CD4-positive, CD25-positive, alpha-beta regulatory T cell (primary cell): ENCODE results near the gene GPR146. TPM values are rescaled to one million over a fixed set of nuclear protein-coding genes. Genes with fewer than 3 reads are reported as not detected.

ENCODE experiments used
- ATAC-seq, 2 donors: fragments of 150-1000 bp; cut with Tn5 transposase; one replicate each; pipeline ENCODE4 v1.10.0; 2021; ENCODE audit warnings: low read depth in 2 of 2, moderate number of reproducible peaks in 2 of 2, moderate library complexity in 1 of 2
- DNase-seq, 3 donors: peaks; one replicate each; pipeline versions ENCODE4 v3.0.0 to v3.0.0-alpha.2; 2012 to 2022; ENCODE audit warnings: mixed read lengths in 1 of 3
- H3K27ac ChIP-seq: one replicate; pipeline ENCODE4 v1.7.0; 2013; ENCODE audit warnings: mild to moderate bottlenecking, low read length; ENCODE audit not compliant: insufficient read depth, poor library complexity, severe bottlenecking
- H3K27me3 ChIP-seq: one replicate; pipeline ENCODE4 v1.7.0; 2013; ENCODE audit warnings: low read length; ENCODE audit not compliant: control insufficient read depth, insufficient read depth
- H3K36me3 ChIP-seq: one replicate; pipeline ENCODE4 v1.7.0; 2013; ENCODE audit warnings: mild to moderate bottlenecking, low read length, moderate library complexity; ENCODE audit not compliant: control insufficient read depth, insufficient read depth
- H3K4me1 ChIP-seq: 2 replicates; pipeline ENCODE4 v1.7.0; 2013; ENCODE audit warnings: mild to moderate bottlenecking, low read length; ENCODE audit not compliant: insufficient read depth, control insufficient read depth, poor library complexity, severe bottlenecking
- H3K4me3 ChIP-seq: one replicate; pipeline ENCODE4 v1.7.0; 2013; ENCODE audit warnings: low read depth, mild to moderate bottlenecking, low read length, moderate library complexity
- H3K9me3 ChIP-seq, 2 experiments: 1 replicate in 1 of 2; 2 replicates in 1 of 2; pipeline ENCODE4 v1.7.0; 2013; ENCODE audit warnings: low read length in 2 of 2, mild to moderate bottlenecking in 1 of 2, moderate library complexity in 1 of 2; ENCODE audit not compliant: control insufficient read depth in 2 of 2
- H3K27ac Mint-ChIP-seq, 3 donors: one replicate each; pipeline ENCODE4 v1.8.0; 2020 to 2022; ENCODE audit warnings: mild to moderate bottlenecking in 3 of 3, mixed read lengths in 3 of 3, moderate library complexity in 2 of 3
- H3K27me3 Mint-ChIP-seq: one replicate; pipeline ENCODE4 v1.8.0; 2022; ENCODE audit warnings: mild to moderate bottlenecking, mixed read lengths
- H3K36me3 Mint-ChIP-seq: one replicate; pipeline ENCODE4 v1.8.0; 2020; ENCODE audit warnings: mixed read lengths
- H3K4me1 Mint-ChIP-seq, 4 donors: one replicate each; pipeline ENCODE4 v1.8.0; 2020 to 2022; ENCODE audit warnings: mixed read lengths in 4 of 4, mild to moderate bottlenecking in 1 of 4
- H3K4me3 Mint-ChIP-seq, 4 donors: one replicate each; pipeline ENCODE4 v1.8.0; 2020 to 2022; ENCODE audit warnings: mild to moderate bottlenecking in 4 of 4, mixed read lengths in 4 of 4, moderate library complexity in 3 of 4
- H3K9me3 Mint-ChIP-seq, 7 donors: one replicate each; pipeline ENCODE4 v1.8.0; 2020 to 2022; ENCODE audit warnings: mixed read lengths in 7 of 7, mild to moderate bottlenecking in 3 of 7, moderate library complexity in 2 of 7
- polyA plus RNA-seq, 4 donors: library from polyadenylated mRNA; unstranded; fragments of 300-500 nt; fragmentation: Illumina TruSeq; gene quantifications; one replicate each; pipeline ENCODE4 v1.2.3, GENCODE V29; 2021
- total RNA-seq: library from RNA; stranded (reverse); gene quantifications from one replicate; pipeline ENCODE4 v1.2.3, GENCODE V29; 2022

Gene GPR146
- total and polyA plus RNA-seq, 5 donors from 2014 or later: 14.1 to 26.4 (median 21.3) TPM

DNA sequence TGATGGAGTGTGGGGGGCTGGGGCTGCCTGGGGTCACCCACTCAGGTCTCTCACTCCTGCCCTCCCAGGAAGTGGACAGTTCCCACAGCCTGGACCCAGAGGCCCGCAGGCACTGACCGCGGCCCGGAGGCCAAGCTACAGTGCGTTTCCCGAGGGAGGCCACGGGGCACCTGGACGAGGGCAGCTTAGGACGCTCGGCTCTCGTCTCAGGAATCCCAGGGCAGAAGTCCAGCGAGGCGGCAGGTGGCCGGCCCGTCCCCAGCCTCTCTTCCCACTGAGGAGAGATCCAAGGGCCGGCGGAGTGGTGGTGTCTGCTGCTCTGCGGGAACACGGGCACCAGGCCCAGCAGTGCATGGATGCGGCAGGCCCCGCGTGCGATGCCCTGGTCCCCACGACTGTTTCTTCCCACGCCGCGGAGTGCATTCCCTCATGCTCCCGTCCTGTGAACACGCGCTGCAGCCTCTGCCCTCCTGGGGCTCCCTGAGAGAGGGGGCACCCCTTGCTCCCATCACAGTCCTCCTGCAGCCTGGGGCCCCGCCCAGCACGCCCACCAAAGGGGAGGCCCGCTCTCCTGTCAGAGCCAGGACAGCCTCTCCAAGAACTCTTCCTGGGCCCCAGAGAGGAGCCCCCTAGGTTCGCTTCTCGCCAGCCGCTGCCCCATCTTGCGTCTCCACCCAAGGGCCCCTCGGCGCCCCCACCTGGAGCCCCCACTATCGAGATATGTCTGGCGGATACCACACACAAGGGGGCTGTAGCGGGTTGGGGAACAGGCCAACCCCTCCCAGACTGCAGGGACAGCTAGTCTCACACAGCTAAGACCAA is 24.3 kb upstream of the GPR146 start:
- Mint-ChIP-seq H3K27me3 (no peaks in the 10 kb centered on the region), H3K9me3 (peaks cover 0 to 8% (median 0%) of the 10 kb centered on the region in 7 donors), H3K4me3 (no peak overlapping the region), H3K36me3 (peaks cover 25% of the 10 kb centered on the region), H3K4me1 (peaks cover 0 to 25% (median 14%) of the 10 kb centered on the region in 4 donors), H3K27ac (no peak overlapping the region)
- ATAC-seq: no peak
- Histone ChIP-seq H3K27ac (no peak overlapping the region), H3K4me1 (peaks cover 4% of the 10 kb centered on the region), H3K27me3 (no peaks in the 10 kb centered on the region), H3K9me3 (peaks cover 0 to 15% of the 10 kb centered on the region in 2 experiments), H3K4me3 (no peak overlapping the region), H3K36me3 (peaks cover 8% of the 10 kb centered on the region)
- DNase-seq: no peak

DNA sequence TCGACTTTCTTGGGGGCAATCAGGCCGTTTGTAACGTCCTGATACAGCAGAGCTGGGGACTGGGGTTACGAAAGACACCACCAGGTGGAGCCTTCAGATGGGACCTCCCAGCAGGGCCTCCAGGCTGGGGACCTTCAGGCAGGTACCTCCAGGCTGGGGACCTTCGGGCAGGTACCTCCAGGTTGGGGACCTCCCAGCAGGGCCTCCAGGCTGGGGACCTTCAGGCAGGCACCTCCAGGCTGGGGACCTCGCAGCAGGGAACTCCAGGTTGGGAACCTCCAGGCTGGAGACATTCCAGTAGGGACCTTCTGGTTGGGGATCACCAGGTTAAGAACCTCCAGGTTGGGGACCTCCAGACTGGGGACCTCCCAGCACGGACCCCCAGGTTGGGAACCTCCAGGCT is 23.5 kb upstream of the GPR146 start:
- ATAC-seq: no peak

DNA sequence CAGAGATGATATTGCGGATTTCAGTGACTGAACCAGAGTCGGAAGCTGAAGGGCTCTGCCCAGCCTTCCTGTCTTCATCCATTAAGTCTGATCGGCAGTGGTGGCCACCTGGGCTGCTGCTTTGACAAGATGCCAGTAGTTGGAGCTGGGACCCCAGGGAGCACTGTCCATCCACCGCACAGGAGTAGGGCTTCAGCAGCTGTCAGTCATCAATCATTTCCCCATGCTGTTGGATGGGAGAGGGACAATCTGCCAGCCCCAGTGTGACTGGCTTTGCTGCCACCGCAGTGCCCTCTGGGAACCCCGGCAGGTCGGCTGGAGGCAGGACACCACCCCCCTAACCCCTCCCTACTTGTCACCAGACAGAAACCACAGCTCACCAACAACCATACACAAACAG is 23.0 kb upstream of the GPR146 start:
- H3K9me3 ChIP-seq: peaks cover 0 to 15% of the 10 kb centered on the region in 2 experiments
- no peak for DNase-seq
- H3K4me1 Mint-ChIP-seq: peaks cover 0 to 30% (median 16%) of the 10 kb centered on the region in 4 donors
- H3K9me3 Mint-ChIP-seq: peaks cover 0 to 8% (median 0%) of the 10 kb centered on the region in 7 donors
- peak overlapping the region in 1 of 4 donors; percentile 52 for H3K4me3 Mint-ChIP-seq
- peaks cover 8% of the 10 kb centered on the region for H3K36me3 ChIP-seq
- H3K27me3 ChIP-seq: no peaks in the 10 kb centered on the region
- H3K4me3 ChIP-seq: no peak overlapping the region
- no peaks in the 10 kb centered on the region for H3K27me3 Mint-ChIP-seq
- H3K4me1 ChIP-seq: peaks cover 4% of the 10 kb centered on the region
- H3K27ac ChIP-seq: no peak overlapping the region
- ATAC-seq: no peak
- no peak overlapping the region for H3K27ac Mint-ChIP-seq
- H3K36me3 Mint-ChIP-seq: peaks cover 28% of the 10 kb centered on the region

More for the DNA sequence above, 23.5 kb upstream of the GPR146 start:
- Histone ChIP-seq H3K4me3 (no peak overlapping the region), H3K9me3 (peaks cover 0 to 15% of the 10 kb centered on the region in 2 experiments), H3K27ac (no peak overlapping the region), H3K36me3 (peaks cover 8% of the 10 kb centered on the region), H3K27me3 (no peaks in the 10 kb centered on the region), H3K4me1 (peaks cover 4% of the 10 kb centered on the region)
- H3K36me3 Mint-ChIP-seq: peaks cover 25% of the 10 kb centered on the region
- H3K4me1 Mint-ChIP-seq: peaks cover 0 to 25% (median 14%) of the 10 kb centered on the region in 4 donors
- peaks cover 0 to 8% (median 0%) of the 10 kb centered on the region in 7 donors for H3K9me3 Mint-ChIP-seq
- DNase-seq: peak in 1 of 3 donors; percentile 33
- H3K27ac Mint-ChIP-seq: no peak overlapping the region
- H3K27me3 Mint-ChIP-seq: no peaks in the 10 kb centered on the region
- H3K4me3 Mint-ChIP-seq: peak overlapping the region in 1 of 4 donors; percentile 52

DNA sequence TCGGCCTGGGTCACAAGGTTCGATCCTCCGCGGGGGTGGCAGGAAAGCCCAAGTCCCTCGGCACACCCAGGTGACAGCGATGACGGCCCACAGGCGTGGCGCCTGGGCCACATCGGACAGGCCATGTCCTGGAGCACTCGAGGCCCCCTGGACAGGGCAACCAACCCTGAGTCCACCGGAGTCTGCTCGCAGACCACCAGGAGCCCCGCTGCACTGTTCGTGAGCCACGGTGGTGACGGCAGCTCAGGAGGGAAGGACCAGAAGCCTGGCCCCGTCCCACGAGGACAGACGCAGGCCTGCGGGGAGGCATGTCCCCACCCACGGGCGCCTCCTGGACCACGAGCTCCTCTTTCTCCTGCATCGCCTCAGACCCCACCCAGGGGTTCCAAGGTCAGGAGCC is 22.4 kb upstream of the GPR146 start:
- no peak overlapping the region for H3K27ac Mint-ChIP-seq
- no peak overlapping the region for H3K4me3 Mint-ChIP-seq
- DNase-seq: no peak
- H3K27me3 Mint-ChIP-seq: no peaks in the 10 kb centered on the region
- H3K36me3 Mint-ChIP-seq: peaks cover 28% of the 10 kb centered on the region
- Histone ChIP-seq H3K9me3 (peaks cover 0 to 15% of the 10 kb centered on the region in 2 experiments), H3K27me3 (no peaks in the 10 kb centered on the region), H3K27ac (no peak overlapping the region), H3K36me3 (peaks cover 8% of the 10 kb centered on the region), H3K4me3 (no peak overlapping the region), H3K4me1 (peaks cover 7% of the 10 kb centered on the region)
- H3K4me1 Mint-ChIP-seq: peaks cover 0 to 34% (median 20%) of the 10 kb centered on the region in 4 donors
- no peak for ATAC-seq
- peaks cover 0 to 8% (median 0%) of the 10 kb centered on the region in 7 donors for H3K9me3 Mint-ChIP-seq

DNA sequence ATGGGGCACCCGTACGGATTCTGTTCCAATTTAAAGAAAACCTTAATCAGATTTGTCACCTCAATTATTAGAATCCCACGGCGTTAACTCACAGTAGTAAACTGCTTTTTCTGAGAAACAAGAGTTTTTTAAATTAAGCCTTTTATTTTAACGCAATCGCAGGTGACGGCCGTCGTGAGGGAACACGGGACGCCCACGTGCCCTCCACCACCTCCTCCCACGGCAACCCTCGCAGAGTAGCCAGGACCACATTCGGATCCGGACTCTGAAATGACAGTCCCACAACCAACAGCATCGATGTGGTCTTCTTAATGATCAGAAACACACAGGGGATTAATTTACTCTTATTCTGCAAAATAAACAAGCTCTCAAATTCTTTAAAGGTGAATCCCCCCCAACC is 22.0 kb upstream of the GPR146 start:
- H3K27me3 ChIP-seq: no peaks in the 10 kb centered on the region
- H3K36me3 ChIP-seq: peaks cover 8% of the 10 kb centered on the region
- H3K4me1 ChIP-seq: peaks cover 9% of the 10 kb centered on the region
- Mint-ChIP-seq H3K27ac (no peak overlapping the region), H3K4me1 (peaks cover 0 to 36% (median 21%) of the 10 kb centered on the region in 4 donors), H3K27me3 (no peaks in the 10 kb centered on the region), H3K36me3 (peaks cover 28% of the 10 kb centered on the region), H3K4me3 (no peak overlapping the region), H3K9me3 (peaks cover 0 to 8% (median 0%) of the 10 kb centered on the region in 7 donors)
- ATAC-seq (no peak), DNase-seq (no peak)
- no peak overlapping the region for H3K4me3 ChIP-seq
- no peak overlapping the region for H3K27ac ChIP-seq
- peaks cover 0 to 15% of the 10 kb centered on the region in 2 experiments for H3K9me3 ChIP-seq

DNA sequence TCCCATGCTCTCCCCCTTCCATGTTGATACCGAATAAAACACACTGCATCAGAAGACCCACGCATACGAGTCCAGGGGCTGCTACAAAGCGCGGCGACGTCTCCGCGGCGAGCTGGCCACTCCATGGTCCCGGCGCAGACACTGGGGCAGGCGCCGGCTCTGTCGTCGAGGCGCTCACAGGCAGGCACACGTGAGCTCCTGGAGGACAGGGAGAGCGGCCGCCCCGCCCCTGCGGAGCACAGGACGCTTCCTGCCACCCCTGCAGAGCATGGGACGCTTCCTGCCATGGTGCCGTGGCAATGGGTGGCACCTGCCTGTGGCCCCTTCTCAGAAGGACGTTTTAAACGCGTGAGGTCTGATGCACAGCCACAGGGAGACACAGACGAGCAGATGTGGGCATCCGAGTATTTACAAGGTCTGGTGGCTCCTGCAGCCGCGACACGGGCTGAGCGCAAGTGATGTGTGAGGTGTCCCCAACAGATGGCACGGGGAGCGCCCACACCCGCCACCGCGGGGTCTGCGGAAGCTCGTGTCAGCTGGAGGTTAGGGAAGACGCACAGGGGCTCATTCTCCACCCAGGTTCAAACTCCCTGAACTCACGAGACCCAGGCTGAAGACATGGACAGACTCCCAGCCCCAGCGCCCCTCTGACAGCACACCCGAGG is 21.4 kb upstream of the GPR146 start:
- ATAC-seq (no peak), DNase-seq (no peak)
- peaks cover 12% of the 10 kb centered on the region for H3K4me1 ChIP-seq
- no peak overlapping the region for H3K4me3 Mint-ChIP-seq
- peaks cover 0 to 34% (median 20%) of the 10 kb centered on the region in 4 donors for H3K4me1 Mint-ChIP-seq
- H3K9me3 ChIP-seq: peaks cover 0 to 15% of the 10 kb centered on the region in 2 experiments
- no peaks in the 10 kb centered on the region for H3K27me3 ChIP-seq
- no peak overlapping the region for H3K27ac ChIP-seq
- no peak overlapping the region for H3K27ac Mint-ChIP-seq
- peaks cover 8% of the 10 kb centered on the region for H3K36me3 ChIP-seq
- no peak overlapping the region for H3K4me3 ChIP-seq
- peaks cover 0 to 8% (median 0%) of the 10 kb centered on the region in 7 donors for H3K9me3 Mint-ChIP-seq
- H3K27me3 Mint-ChIP-seq: no peaks in the 10 kb centered on the region
- H3K36me3 Mint-ChIP-seq: peaks cover 27% of the 10 kb centered on the region

DNA sequence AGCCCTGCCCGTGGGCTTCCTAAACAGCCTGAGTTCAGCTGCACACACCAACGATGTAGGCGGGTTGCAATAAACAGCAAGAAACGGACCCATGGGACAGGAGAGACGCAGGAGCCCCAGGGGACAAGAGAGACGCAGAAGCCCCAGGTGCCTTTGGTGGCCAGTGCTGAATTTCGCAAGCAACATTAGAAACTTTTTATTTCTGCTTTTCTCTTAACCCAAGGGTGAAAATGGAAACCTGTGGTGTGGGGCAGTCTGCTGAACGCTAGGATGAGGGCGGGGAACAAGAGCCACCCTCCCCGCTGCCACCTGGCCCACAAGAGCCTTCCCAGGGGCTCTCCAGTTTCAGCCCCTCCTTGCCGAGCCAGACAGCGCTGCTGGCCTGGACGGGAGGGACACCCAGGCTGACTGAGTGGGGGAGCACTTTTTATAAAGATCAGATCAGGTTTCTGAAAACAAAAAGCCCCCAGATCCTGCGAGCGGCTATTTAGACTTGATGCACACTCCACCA is 20.0 kb upstream of the GPR146 start:
- peak overlapping the region in 3 of 4 donors; percentile 28 to 76 (median 61) for H3K4me3 Mint-ChIP-seq
- Histone ChIP-seq H3K27me3 (no peaks in the 10 kb centered on the region), H3K4me1 (peaks cover 17% of the 10 kb centered on the region), H3K9me3 (peaks cover 0 to 15% of the 10 kb centered on the region in 2 experiments), H3K27ac (no peak overlapping the region), H3K36me3 (peaks cover 8% of the 10 kb centered on the region), H3K4me3 (no peak overlapping the region)
- H3K27ac Mint-ChIP-seq: peak overlapping the region in 2 of 3 donors; percentile 9 to 36
- DNase-seq: no peak
- H3K9me3 Mint-ChIP-seq: peaks cover 0 to 8% (median 0%) of the 10 kb centered on the region in 7 donors
- H3K36me3 Mint-ChIP-seq: peaks cover 21% of the 10 kb centered on the region
- H3K4me1 Mint-ChIP-seq: peaks cover 0 to 31% (median 19%) of the 10 kb centered on the region in 4 donors
- H3K27me3 Mint-ChIP-seq: no peaks in the 10 kb centered on the region
- no peak for ATAC-seq
